Epithelial cell of esophagus (primary cell): ENCODE measurements around the gene LCLAT1.

ENCODE experiments used
- DNase-seq: peaks from one replicate; pipeline ENCODE4 v3.0.0; 2010; ENCODE audit warnings: low read depth
- H3K4me3 ChIP-seq: 2 replicates; pipeline ENCODE4 v1.5.1; 2011; ENCODE audit warnings: mild to moderate bottlenecking, low read length, control low read depth
- TF ChIP-seq, protein P1 (sequence below): IDR thresholded peaks from 2 replicates; pipeline ENCODE4 v1.5.1; 2011; ENCODE audit warnings: low read depth, mild to moderate bottlenecking, low read length, control low read depth, inconsistent platforms; ENCODE audit not compliant: insufficient read depth; ENCODE audit errors: missing control alignments

LCLAT1 gene

DNA sequence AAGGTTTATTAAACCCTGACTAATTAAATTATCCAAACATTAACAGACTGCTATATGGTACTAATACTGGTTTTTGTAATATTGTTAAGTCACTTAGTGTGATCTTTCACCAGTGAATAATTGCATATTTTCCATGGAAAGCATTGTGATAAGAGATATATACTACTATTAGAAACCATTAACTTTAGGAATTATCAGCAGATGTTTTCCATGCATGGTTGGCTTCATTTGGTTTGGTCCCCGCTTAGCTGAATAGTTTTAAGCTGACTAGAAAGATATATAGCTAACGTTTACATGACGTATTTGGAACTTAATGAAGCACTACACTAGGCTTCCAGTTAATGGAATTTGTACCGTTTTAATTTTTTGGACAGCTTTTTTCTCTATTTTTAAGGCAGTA is 37.9 kb downstream of the LCLAT1 start:
- no peak for DNase-seq
- no peak overlapping the region for H3K4me3 ChIP-seq
- TF ChIP-seq, protein P1, sequence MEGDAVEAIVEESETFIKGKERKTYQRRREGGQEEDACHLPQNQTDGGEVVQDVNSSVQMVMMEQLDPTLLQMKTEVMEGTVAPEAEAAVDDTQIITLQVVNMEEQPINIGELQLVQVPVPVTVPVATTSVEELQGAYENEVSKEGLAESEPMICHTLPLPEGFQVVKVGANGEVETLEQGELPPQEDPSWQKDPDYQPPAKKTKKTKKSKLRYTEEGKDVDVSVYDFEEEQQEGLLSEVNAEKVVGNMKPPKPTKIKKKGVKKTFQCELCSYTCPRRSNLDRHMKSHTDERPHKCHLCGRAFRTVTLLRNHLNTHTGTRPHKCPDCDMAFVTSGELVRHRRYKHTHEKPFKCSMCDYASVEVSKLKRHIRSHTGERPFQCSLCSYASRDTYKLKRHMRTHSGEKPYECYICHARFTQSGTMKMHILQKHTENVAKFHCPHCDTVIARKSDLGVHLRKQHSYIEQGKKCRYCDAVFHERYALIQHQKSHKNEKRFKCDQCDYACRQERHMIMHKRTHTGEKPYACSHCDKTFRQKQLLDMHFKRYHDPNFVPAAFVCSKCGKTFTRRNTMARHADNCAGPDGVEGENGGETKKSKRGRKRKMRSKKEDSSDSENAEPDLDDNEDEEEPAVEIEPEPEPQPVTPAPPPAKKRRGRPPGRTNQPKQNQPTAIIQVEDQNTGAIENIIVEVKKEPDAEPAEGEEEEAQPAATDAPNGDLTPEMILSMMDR, result no peak

DNA sequence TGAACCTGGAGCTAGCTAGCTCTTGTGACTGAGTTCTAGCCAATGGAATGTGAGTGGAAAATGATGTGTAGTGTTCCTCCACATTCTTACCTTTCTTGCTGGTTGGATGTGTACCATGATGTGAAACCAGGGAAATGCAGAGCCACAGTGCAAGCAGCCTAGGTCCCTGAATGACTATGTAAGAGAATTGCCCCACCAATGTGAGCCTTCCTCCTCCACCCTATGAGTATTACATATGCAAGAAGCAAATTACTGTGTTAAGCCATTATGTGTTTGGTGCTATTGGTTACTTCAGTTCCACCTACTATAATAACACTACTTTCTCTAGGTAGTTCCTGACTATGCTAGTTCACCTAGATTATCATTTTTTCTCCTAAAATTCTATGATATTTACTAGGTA is 39.6 kb downstream of the LCLAT1 start:
- H3K4me3 ChIP-seq, result no peak overlapping the region
- DNase-seq, result no peak
- TF ChIP-seq, protein P1, result no peak

GRCh38 chr2:30487603-30488002 is 40.6 kb downstream of the LCLAT1 start:
- DNase-seq, result no peak
- TF ChIP-seq, protein P1, result no peak
- H3K4me3 ChIP-seq, result no peak overlapping the region

DNA sequence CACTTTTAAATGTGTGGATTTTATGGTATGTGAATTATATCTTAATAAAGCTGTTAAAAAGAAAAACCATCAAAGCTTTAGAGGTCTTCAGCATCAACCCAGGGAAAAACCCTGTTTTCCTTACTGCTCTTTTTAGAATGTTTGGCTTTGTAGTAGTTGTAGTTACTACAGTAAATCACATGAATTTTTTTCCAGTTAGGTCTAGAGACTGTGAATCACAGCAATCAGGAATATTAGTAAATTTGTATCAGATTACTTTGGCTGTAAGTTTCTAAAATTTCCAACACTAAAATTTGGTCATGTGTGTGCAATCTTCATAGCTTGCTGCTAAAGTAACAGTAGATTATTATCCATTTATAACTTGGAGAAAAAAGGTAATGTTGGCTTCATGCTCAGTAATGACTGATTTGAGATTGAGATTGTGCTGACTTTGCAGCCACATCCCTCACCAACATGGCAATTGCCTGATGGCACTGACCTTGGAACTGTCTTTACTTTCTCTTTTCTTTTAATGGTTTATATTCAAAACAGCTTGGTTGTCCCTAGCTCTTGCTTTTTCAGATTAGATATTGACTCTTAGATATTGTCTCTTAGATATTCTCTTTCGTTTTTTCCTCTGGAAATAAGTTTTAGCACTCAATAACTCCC is 41.1 kb downstream of the LCLAT1 start:
- DNase-seq, result no peak
- H3K4me3 ChIP-seq, result no peak overlapping the region
- TF ChIP-seq, protein P1, result no peak

GRCh38 chr2:30491225-30491624 is 44.2 kb downstream of the LCLAT1 start:
- DNase-seq, result peak; percentile 19
- no peak overlapping the region for H3K4me3 ChIP-seq
- TF ChIP-seq, protein P1, result no peak

DNA sequence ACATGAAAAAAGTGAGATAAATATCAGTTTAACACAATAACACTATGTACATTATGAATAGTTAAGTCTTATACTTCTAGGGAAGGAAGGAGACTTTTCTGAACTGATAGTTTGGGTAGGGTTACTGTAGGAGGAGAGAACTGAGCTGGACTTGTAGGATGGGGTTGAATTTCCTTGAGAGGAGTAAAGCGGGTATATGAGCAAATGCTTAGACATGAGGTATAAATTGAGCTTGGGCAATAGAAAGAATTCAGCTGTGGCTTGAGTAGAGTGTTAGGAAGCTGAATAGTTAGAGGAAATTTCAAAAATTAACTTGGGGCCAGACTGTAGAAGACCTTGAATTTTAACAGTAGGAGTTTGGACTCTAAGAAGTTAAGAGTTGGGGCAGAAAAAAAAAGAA is 45.1 kb downstream of the LCLAT1 start:
- DNase-seq, result no peak
- H3K4me3 ChIP-seq, result no peak overlapping the region
- TF ChIP-seq, protein P1, result no peak

- no peak for DNase-seq
- TF ChIP-seq, protein P1, result no peak
- H3K4me3 ChIP-seq, result no peak overlapping the region
Observed at GRCh38 chr2:30492619-30493018, 45.6 kb downstream of the LCLAT1 start.
